MG63 (cell line): ENCODE results near the gene DIAPH1. TPM values are rescaled to one million over a fixed set of nuclear protein-coding genes. Genes with fewer than 3 reads are reported as not detected.

Source experiments
- DNase-seq: peaks from one replicate; pipeline ENCODE4 v3.0.0-alpha.2; 2020
- H3K27me3 ChIP-seq: fragments of 250-450 bp; sonication (Bioruptor Pico); 2 replicates; pipeline ENCODE4 v1.5.1; 2020; ENCODE audit warnings: mild to moderate bottlenecking, moderate library complexity
- H3K36me3 ChIP-seq: fragments of 250-450 bp; sonication (Bioruptor Pico); 2 replicates; pipeline ENCODE4 v1.5.1; 2020; ENCODE audit warnings: mild to moderate bottlenecking, moderate library complexity
- H3K4me3 ChIP-seq: fragments of 250-450 bp; sonication (Bioruptor Pico); 2 replicates; pipeline ENCODE4 v1.5.1; 2020; ENCODE audit warnings: mild to moderate bottlenecking, moderate library complexity
- H3K9me3 ChIP-seq: fragments of 250-450 bp; sonication (Bioruptor Pico); 2 replicates; pipeline ENCODE4 v1.5.1; 2020; ENCODE audit warnings: mild to moderate bottlenecking, moderate library complexity
- total RNA-seq: library from RNA; depleted of rRNA; stranded (reverse); fragments of >200 nt; shearing (Covaris generic); gene quantifications from 2 replicates; pipeline ENCODE4 v1.2.3, GENCODE V29; 2014; ENCODE audit warnings: low replicate concordance; rRNA removed

The DIAPH1 gene
- total RNA-seq, result 28.4 and 43.9 TPM in 2 replicates

DNA sequence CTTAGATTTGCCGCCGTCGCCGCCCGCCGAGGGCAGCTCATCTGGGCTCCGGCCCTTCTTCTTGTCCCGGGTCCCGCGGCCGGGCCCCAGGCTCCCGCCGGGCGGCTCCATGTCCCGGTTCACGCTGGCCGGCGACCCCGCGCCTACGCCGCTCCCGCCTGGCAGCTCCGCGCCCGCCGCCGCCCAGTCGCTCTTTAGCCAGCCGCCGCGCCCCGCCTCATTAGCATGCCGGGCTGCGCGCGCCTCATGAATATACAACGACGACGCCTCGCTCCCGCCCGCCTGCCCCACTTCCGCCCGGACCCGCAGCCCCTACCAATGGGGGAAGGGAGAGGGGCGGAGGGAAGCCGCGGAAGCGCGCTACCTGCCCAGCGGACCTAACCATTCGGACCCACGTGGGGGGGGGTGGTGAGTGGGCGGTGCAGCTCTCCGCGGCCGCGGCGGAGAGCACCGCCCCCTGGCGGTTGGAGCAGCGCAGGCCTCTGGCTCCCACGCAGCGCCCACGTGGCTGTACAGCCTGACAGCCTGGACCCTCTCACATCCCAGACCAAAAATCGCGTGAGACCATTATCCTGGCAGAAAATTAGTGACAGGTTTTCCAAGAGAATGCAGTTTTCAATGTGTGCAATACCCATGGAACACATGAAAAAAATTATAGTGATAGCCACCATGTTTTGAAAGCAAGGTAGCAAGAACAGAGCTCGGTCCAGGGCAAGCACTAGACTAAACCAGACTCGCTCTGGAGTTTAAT lies at the start of gene DIAPH1:
DIAPH1 (minus strand) TSS at position 197 of the 751 bp plus-strand sequence; CDS start at position 111, 86 bp downstream.
- peak within 1 kb of the TSS; percentile 88 for H3K4me3 ChIP-seq
- H3K9me3 ChIP-seq, result no peaks in the 10 kb centered on the region; the same call in 1 of the 2 replicates
- H3K36me3 ChIP-seq, result peaks cover 59% of the 10 kb centered on the region
- peak; percentile 99 for DNase-seq
- no peaks in the 10 kb centered on the region for H3K27me3 ChIP-seq

DNA sequence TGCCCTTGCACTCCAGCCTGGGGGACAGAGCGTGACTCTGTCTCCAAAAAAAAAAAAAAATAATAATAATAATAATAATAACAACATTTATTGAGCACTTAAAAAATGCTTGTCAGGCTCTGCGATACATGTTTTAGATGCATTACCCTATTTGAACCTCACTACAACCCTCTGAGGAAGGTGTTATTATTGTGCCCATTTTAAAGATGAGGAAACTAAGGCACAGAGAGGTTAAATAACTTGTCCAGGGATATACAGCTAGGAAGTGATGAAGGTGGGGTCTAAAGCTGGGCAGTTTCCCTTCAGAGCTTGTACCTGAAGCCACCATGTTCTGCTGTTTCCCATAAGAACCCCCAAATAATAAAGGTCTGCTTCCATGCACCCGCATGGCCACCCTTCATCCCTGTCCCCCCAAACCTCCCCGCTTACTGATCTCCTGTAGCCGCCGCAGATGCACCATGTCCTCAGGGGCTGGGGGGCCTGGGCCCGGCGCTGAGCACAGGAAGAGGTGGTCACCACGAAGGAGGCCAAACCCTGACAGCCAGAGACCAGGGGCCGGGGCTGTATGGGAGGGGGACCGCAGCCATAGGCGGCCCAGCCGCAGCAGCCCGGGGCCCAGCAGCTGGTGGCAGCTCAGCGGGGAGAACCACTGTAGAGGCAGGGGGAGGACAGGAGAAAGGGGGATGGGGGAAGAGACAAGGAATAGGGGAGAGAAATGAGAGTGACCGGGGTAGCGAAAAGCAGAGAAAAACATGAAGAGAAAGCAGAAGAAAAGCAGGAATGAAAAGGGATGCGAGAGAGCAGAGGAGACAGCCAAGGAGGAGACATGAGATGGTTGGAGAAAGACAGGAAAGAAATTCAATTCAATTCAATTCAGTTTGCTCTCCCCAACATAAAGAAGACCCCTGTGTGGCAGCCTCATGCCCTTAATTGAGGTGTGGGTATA lies 47.5 kb upstream of the DIAPH1 start:
- Histone ChIP-seq H3K27me3 (no peaks in the 10 kb centered on the region), H3K9me3 (no peaks in the 10 kb centered on the region), H3K4me3 (no peak overlapping the region), H3K36me3 (no peaks in the 10 kb centered on the region; the same call in 1 of the 2 replicates)
- DNase-seq, result no peak

GRCh38 chr5:141664733-141665461 lies 46.1 kb upstream of the DIAPH1 start:
- DNase-seq, result peak; percentile 72

GRCh38 chr5:141663506-141663905 lies 44.7 kb upstream of the DIAPH1 start:
- no peak for DNase-seq
- Histone ChIP-seq H3K27me3 (no peaks in the 10 kb centered on the region), H3K4me3 (no peak overlapping the region), H3K9me3 (no peaks in the 10 kb centered on the region), H3K36me3 (no peaks in the 10 kb centered on the region; the same call in none of the 2 replicates)

More at GRCh38 chr5:141664733-141665461, 46.1 kb upstream of the DIAPH1 start:
- H3K36me3 ChIP-seq, result no peaks in the 10 kb centered on the region; the same call in 1 of the 2 replicates
- H3K27me3 ChIP-seq, result no peaks in the 10 kb centered on the region
- no peak overlapping the region for H3K4me3 ChIP-seq
- no peaks in the 10 kb centered on the region for H3K9me3 ChIP-seq

GRCh38 chr5:141662028-141662427 lies 43.2 kb upstream of the DIAPH1 start:
- H3K36me3 ChIP-seq, result no peaks in the 10 kb centered on the region; the same call in none of the 2 replicates
- DNase-seq, result no peak
- no peak overlapping the region for H3K4me3 ChIP-seq
- no peaks in the 10 kb centered on the region for H3K9me3 ChIP-seq
- H3K27me3 ChIP-seq, result no peaks in the 10 kb centered on the region

DNA sequence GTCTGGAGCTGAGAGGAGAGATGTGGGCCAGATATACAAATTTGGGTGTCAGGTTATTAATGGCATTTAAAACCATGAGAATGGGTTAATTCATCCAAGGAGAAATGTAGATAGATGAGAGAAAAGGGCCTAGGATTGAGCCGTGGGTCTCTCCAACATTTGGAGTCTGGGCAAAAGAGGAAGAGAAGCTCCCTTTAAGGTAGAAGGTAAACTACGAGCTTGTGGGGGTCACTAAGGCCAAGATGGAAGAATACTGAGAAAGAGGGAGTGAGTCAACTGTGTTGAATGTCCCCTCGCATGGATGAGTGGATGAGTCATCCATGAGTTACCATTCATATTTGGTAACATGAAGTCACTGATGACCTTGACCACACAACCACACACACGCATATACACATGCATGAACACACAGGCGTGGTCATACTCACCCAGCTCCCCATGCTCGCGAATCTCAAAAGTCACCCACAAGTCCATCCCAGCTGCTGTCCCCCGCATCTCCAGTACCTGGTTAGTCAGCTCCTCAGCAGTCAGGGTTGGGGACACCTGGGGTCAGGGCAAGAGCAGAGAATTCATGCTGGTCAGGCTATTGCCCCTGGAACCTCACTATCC lies 39.2 kb upstream of the DIAPH1 start:
- Histone ChIP-seq H3K4me3 (no peak overlapping the region), H3K9me3 (no peaks in the 10 kb centered on the region), H3K27me3 (no peaks in the 10 kb centered on the region), H3K36me3 (peaks cover 3% of the 10 kb centered on the region; the same call in 1 of the 2 replicates)
- peak; percentile 61 for DNase-seq

- Histone ChIP-seq H3K9me3 (no peaks in the 10 kb centered on the region), H3K4me3 (no peak overlapping the region), H3K36me3 (peaks cover 3% of the 10 kb centered on the region; the same call in 1 of the 2 replicates), H3K27me3 (no peaks in the 10 kb centered on the region)
- no peak for DNase-seq
Observed at GRCh38 chr5:141657404-141657803, 38.6 kb upstream of the DIAPH1 start.

- Histone ChIP-seq H3K27me3 (no peaks in the 10 kb centered on the region), H3K9me3 (no peaks in the 10 kb centered on the region), H3K4me3 (no peak overlapping the region), H3K36me3 (peaks cover 3% of the 10 kb centered on the region; the same call in 1 of the 2 replicates)
- DNase-seq, result no peak
Observed at GRCh38 chr5:141656396-141656795, 37.6 kb upstream of the DIAPH1 start.

GRCh38 chr5:141655020-141655419 lies 36.2 kb upstream of the DIAPH1 start:
- DNase-seq, result no peak

DNA sequence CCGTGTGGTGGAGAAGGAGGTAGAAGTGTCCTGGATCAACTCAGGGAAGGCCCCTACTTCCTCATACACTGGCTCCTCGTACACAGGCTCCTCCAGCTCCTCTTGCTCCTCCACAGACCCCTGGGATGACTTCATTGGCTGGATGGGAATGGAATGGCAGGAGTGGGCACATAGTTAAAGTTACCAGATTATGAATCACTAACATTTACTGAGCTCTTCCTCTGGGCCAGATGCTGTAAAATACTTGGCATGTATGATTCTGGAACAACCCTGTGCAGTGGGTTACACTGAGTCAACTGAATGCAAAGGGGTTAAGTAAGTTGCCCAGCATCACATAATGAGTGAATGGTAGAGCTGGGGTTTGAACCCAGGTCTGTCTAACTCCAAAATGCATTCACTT lies 35.5 kb upstream of the DIAPH1 start:
- peak; percentile 86 for DNase-seq
- Histone ChIP-seq H3K9me3 (no peaks in the 10 kb centered on the region), H3K4me3 (no peak overlapping the region), H3K36me3 (peaks cover 3% of the 10 kb centered on the region; the same call in 1 of the 2 replicates), H3K27me3 (no peaks in the 10 kb centered on the region)

More at GRCh38 chr5:141655020-141655419, 36.2 kb upstream of the DIAPH1 start:
- no peaks in the 10 kb centered on the region for H3K9me3 ChIP-seq
- peaks cover 3% of the 10 kb centered on the region; the same call in 1 of the 2 replicates for H3K36me3 ChIP-seq
- no peak overlapping the region for H3K4me3 ChIP-seq
- no peaks in the 10 kb centered on the region for H3K27me3 ChIP-seq

DNA sequence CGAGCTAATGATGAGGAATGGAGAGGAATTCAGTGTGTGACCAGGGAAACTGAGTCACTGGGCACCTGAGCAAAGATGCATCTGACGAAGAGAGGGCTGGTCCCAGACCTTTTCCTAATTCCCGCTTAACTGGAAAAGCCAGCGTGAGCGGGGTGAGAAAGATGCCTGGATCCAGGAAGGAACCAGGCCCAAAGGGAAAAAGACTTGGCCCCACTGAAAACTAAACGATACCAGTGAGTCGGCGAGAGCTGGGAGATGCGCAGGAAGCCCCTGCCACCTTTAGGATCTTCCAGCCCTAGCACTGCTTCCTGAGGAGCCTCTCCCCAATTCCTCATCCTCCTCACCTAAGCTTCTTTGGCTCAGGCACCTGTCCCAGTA lies 32.9 kb upstream of the DIAPH1 start:
- no peak for DNase-seq
- H3K27me3 ChIP-seq, result no peaks in the 10 kb centered on the region; the same call in 1 of the 2 replicates
- peaks cover 3% of the 10 kb centered on the region; the same call in 1 of the 2 replicates for H3K36me3 ChIP-seq
- H3K4me3 ChIP-seq, result peak overlapping the region; percentile 56
- H3K9me3 ChIP-seq, result no peaks in the 10 kb centered on the region

GRCh38 chr5:141650851-141651727 lies 32.3 kb upstream of the DIAPH1 start, which contains the start of gene FCHSD1:
Gene FCHSD1 (minus strand): TSS chr5:141651418. CDS start chr5:141651368, 50 bp downstream.
- Histone ChIP-seq H3K36me3 (peaks cover 3% of the 10 kb centered on the region; the same call in 1 of the 2 replicates), H3K27me3 (no peaks in the 10 kb centered on the region; the same call in 1 of the 2 replicates), H3K4me3 (peak within 1 kb of the TSS; percentile 56), H3K9me3 (no peaks in the 10 kb centered on the region)
- peak; percentile 79 for DNase-seq

GRCh38 chr5:141649972-141650371 lies 31.2 kb upstream of the DIAPH1 start:
- H3K36me3 ChIP-seq, result peaks cover 7% of the 10 kb centered on the region
- DNase-seq, result no peak
- no peaks in the 10 kb centered on the region for H3K9me3 ChIP-seq
- no peaks in the 10 kb centered on the region; the same call in 1 of the 2 replicates for H3K27me3 ChIP-seq
- H3K4me3 ChIP-seq, result no peak overlapping the region

GRCh38 chr5:141649056-141649688 lies 30.4 kb upstream of the DIAPH1 start:
- H3K9me3 ChIP-seq, result no peaks in the 10 kb centered on the region
- no peaks in the 10 kb centered on the region; the same call in 1 of the 2 replicates for H3K27me3 ChIP-seq
- H3K4me3 ChIP-seq, result no peak overlapping the region
- peaks cover 7% of the 10 kb centered on the region for H3K36me3 ChIP-seq
- DNase-seq, result no peak
